ENCODE results near the gene NDE1.

GRCh38 chr16:15616012-15616411 is 34.0 kb upstream of the NDE1 start:
- no peak for TF ChIP-seq CTCF (IDR thresholded peaks at IDR 0.05)
- TF ChIP-seq POLR2A (IDR thresholded peaks at IDR 0.05), result no peak
